HCT116 (cell line): ENCODE measurements around the gene MAP1LC3B2. TPM values are rescaled to one million over a fixed set of nuclear protein-coding genes. Genes with fewer than 3 reads are reported as not detected.

Experiments used
- ATAC-seq: fragments of 200-7000 bp; cut with Tn5 transposase; 2 replicates; pipeline ENCODE4 v1.9.1; 2020; ENCODE audit warnings: mild to moderate bottlenecking, moderate library complexity
- Bru-seq: library from RNA; stranded (reverse); fragments of 400-500 nt; gene quantifications from one replicate; lab custom pipeline; 2021; lab: Mats Ljungman, UMichigan
- BruChase-seq, 2 experiments: library from RNA; stranded (reverse); fragments of 400-500 nt; gene quantifications; one replicate each; lab custom pipeline; 2021; lab: Mats Ljungman, UMichigan
- BruUV-seq: library from RNA; stranded (reverse); fragments of 400-500 nt; replicated peaks from 2 replicates; lab custom pipeline; 2021; lab: Mats Ljungman, UMichigan
- CTCF ChIA-PET: fragments of 300-600 bp; sonication (Branson Sonifier 250); formaldehyde crosslinking; loops from one replicate; lab custom pipeline; 2021; ENCODE audit warnings: antibody characterized with exemption; lab: Charles Lee
- POLR2A ChIA-PET: fragments of 300-600, 350-600 bp; sonication (Branson Sonifier 250); formaldehyde crosslinking; loops from one replicate; lab custom pipeline; 2021; ENCODE audit warnings: antibody characterized with exemption; lab: Charles Lee
- RAD21 ChIA-PET, 2 experiments: fragments of 300-600 bp; sonication (Branson Sonifier 250); formaldehyde crosslinking; loops; one replicate each; lab custom pipeline; 2023; ENCODE audit warnings: low total read pairs in 2 of 2; ENCODE audit not compliant: uncharacterized antibody in 2 of 2, unreplicated experiment in 2 of 2, low non-redundant PET in 1 of 2; lab: Charles Lee
- DNase-seq: peaks from one replicate; pipeline ENCODE4 v3.0.0-alpha.2; 2010; ENCODE audit warnings: low read depth, low spot score
- H2AFZ ChIP-seq: fragments of 200-600 bp; shearing (Covaris generic), sonication (generic); 2 replicates; pipeline ENCODE4 v1.6.1; 2017; ENCODE audit warnings: low read depth, mixed run types, mixed read lengths, antibody characterized with exemption, low read length; ENCODE audit not compliant: poor library complexity, severe bottlenecking
- H3K27ac ChIP-seq: 2 replicates; pipeline ENCODE4 v1.5.1; 2012; ENCODE audit warnings: low read depth, low read length
- H3K27me3 ChIP-seq: fragments of 200-600 bp; sonication (generic); 2 replicates; pipeline ENCODE4 v1.6.1; 2016; ENCODE audit warnings: mixed run types, low read length, mixed read lengths; ENCODE audit not compliant: insufficient read depth
- H3K36me3 ChIP-seq, 2 experiments: fragments of 200-500 bp in 1 of 2; fragments of 200-600 bp in 1 of 2; sonication (Bioruptor generic) in 1 of 2; sonication (generic) in 1 of 2; 2 replicates each; pipeline versions ENCODE4 v1.5.1 to v1.6.1; 2014 to 2016; ENCODE audit warnings: low read length in 2 of 2, inconsistent platforms in 1 of 2, mixed read lengths in 1 of 2, mixed run types in 1 of 2; ENCODE audit not compliant: insufficient read depth in 2 of 2, control insufficient read depth in 1 of 2
- H3K4me1 ChIP-seq, 2 experiments: fragments of 200-600 bp in 1 of 2; sonication (generic) in 1 of 2; 2 replicates each; pipeline versions ENCODE4 v1.5.1 to v1.6.1; 2012 to 2017; ENCODE audit warnings: low read length in 2 of 2, inconsistent platforms in 1 of 2, mild to moderate bottlenecking in 1 of 2, mixed read lengths in 1 of 2, mixed run types in 1 of 2, moderate library complexity in 1 of 2; ENCODE audit not compliant: insufficient read depth in 2 of 2, control insufficient read depth in 1 of 2
- H3K4me2 ChIP-seq: fragments of 200-600 bp; sonication (generic); 2 replicates; pipeline ENCODE4 v1.6.1; 2017; ENCODE audit warnings: mixed run types, low read length, mixed read lengths
- H3K4me3 ChIP-seq, 2 experiments: fragments of 200-600 bp in 1 of 2; sonication (generic) in 1 of 2; replicated peaks in 1 of 2; 2 replicates each; pipeline ENCODE4 v1.5.1; 2011 to 2016; ENCODE audit warnings: low read length in 2 of 2, control low read depth in 1 of 2, low read depth in 1 of 2, mild to moderate bottlenecking in 1 of 2, mixed read lengths in 1 of 2, mixed run types in 1 of 2
- H3K79me2 ChIP-seq: fragments of 200-600 bp; sonication (generic); 2 replicates; pipeline ENCODE4 v1.6.1; 2017; ENCODE audit warnings: mild to moderate bottlenecking, mixed run types, low read length, moderate library complexity, mixed read lengths; ENCODE audit not compliant: insufficient read depth
- H3K9ac ChIP-seq: fragments of 200-600 bp; sonication (generic); 2 replicates; pipeline ENCODE4 v1.6.1; 2016; ENCODE audit warnings: low read length, mixed read lengths
- H3K9me2 ChIP-seq: fragments of 200-600 bp; sonication (generic), shearing (Covaris generic); 2 replicates; pipeline ENCODE4 v1.6.1; 2017; ENCODE audit warnings: mixed run types, mild to moderate bottlenecking, moderate library complexity; ENCODE audit not compliant: insufficient read depth
- H3K9me3 ChIP-seq, 2 experiments: fragments of 200-500 bp in 1 of 2; fragments of 200-600 bp in 1 of 2; sonication (Bioruptor generic) in 1 of 2; sonication (generic) in 1 of 2; 2 replicates each; pipeline ENCODE4 v1.6.1; 2014 to 2017; ENCODE audit warnings: low read length in 2 of 2, mixed read lengths in 2 of 2, inconsistent platforms in 1 of 2, low read depth in 1 of 2, mild to moderate bottlenecking in 1 of 2, mixed run types in 1 of 2, moderate library complexity in 1 of 2; ENCODE audit not compliant: control insufficient read depth in 1 of 2, insufficient read depth in 1 of 2
- H4K20me1 ChIP-seq: fragments of 200-600 bp; sonication (generic), shearing (Covaris generic); 2 replicates; pipeline ENCODE4 v1.6.1; 2017; ENCODE audit warnings: mixed run types, mild to moderate bottlenecking, moderate library complexity; ENCODE audit not compliant: insufficient read depth
- CBX3 ChIP-seq: IDR thresholded peaks from 2 replicates; pipeline ENCODE4 v1.6.1; 2012; ENCODE audit warnings: low read depth
- CEBPB ChIP-seq: IDR thresholded peaks from 2 replicates; pipeline ENCODE4 v1.6.1; 2012; ENCODE audit warnings: low read depth
- EGR1 ChIP-seq: IDR thresholded peaks from 2 replicates; pipeline ENCODE4 v1.6.1; 2012; ENCODE audit warnings: low read depth
- EZH2 ChIP-seq: fragments of 200-600 bp; sonication (generic); IDR thresholded peaks from 2 replicates; pipeline ENCODE4 v1.6.1; 2017; ENCODE audit warnings: antibody characterized with exemption, mixed run types
- EZH2phosphoT487 ChIP-seq: fragments of 200-600 bp; IDR thresholded peaks from 2 replicates; pipeline ENCODE4 v1.6.1; 2018; ENCODE audit warnings: antibody characterized with exemption, borderline replicate concordance
- FOSL1 ChIP-seq: IDR thresholded peaks from 2 replicates; pipeline ENCODE4 v1.6.1; 2012; ENCODE audit warnings: low read depth
- JUND ChIP-seq: IDR thresholded peaks from 2 replicates; pipeline ENCODE4 v1.6.1; 2012
- POLR2A ChIP-seq: IDR thresholded peaks from 2 replicates; pipeline ENCODE4 v1.7.0; 2011; ENCODE audit warnings: borderline replicate concordance; ENCODE audit not compliant: insufficient read depth, insufficient read length; ENCODE audit errors: extremely low read depth
- POLR2AphosphoS5 ChIP-seq: IDR thresholded peaks from 2 replicates; pipeline ENCODE4 v1.6.1; 2011; ENCODE audit warnings: mild to moderate bottlenecking, low read depth, low read length, moderate library complexity
- RAD21 ChIP-seq: IDR thresholded peaks from 2 replicates; pipeline ENCODE4 v1.6.1; 2012; ENCODE audit warnings: low read depth, mild to moderate bottlenecking
- SIN3A ChIP-seq: IDR thresholded peaks from 2 replicates; pipeline ENCODE4 v1.6.1; 2012; ENCODE audit warnings: low read depth
- SP1 ChIP-seq: IDR thresholded peaks from 2 replicates; pipeline ENCODE4 v1.6.1; 2012; ENCODE audit warnings: low read depth
- SRF ChIP-seq: IDR thresholded peaks from 2 replicates; pipeline ENCODE4 v1.6.1; 2012; ENCODE audit warnings: low read depth
- TCF7L2 ChIP-seq: IDR thresholded peaks from 2 replicates; pipeline ENCODE4 v1.7.0; 2011; ENCODE audit warnings: borderline replicate concordance, inconsistent platforms; ENCODE audit not compliant: insufficient read depth, insufficient read length; ENCODE audit errors: extremely low read depth
- YY1 ChIP-seq: IDR thresholded peaks from 2 replicates; pipeline ENCODE4 v1.6.1; 2011; ENCODE audit warnings: low read length, low read depth, moderate library complexity, mild to moderate bottlenecking; ENCODE audit not compliant: insufficient replicate concordance; ENCODE audit errors: extremely low read depth
- ZFX ChIP-seq: fragments of 450-650 bp; IDR thresholded peaks from 2 replicates; pipeline ENCODE4 v1.6.1; 2017
- ZNF274 ChIP-seq: fragments of 200-500 bp; sonication (Bioruptor generic); IDR thresholded peaks from 2 replicates; pipeline ENCODE4 v1.6.1; 2014; ENCODE audit warnings: mild to moderate bottlenecking, low read depth, low read length, inconsistent platforms
- intact Hi-C: fragments of 100-400 bp; cut with micrococcal nuclease; formaldehyde crosslinking; loops from 2 replicates; pipeline ENCODE4 v1.10.0; 2022
- long read RNA-seq: library from polyadenylated mRNA; unstranded; transcript quantifications from one replicate; pipeline ENCODE4 v2.0.0, GENCODE V29; 2021; ENCODE audit not compliant: unreplicated experiment
- polyA plus RNA-seq: library from polyadenylated mRNA; unstranded; fragments of >200 nt; gene quantifications from 2 replicates; pipeline ENCODE4 v1.2.1, GENCODE V29; 2012; ENCODE audit warnings: missing spikeins
- total RNA-seq: library from RNA; stranded (reverse); gene quantifications from one replicate; pipeline ENCODE4 v1.2.1, GENCODE V29; 2021; ENCODE audit not compliant: unreplicated experiment
- TF ChIP-seq, protein P1 (sequence below): IDR thresholded peaks from 2 replicates; pipeline ENCODE4 v1.6.1; 2012; ENCODE audit warnings: low read depth
- TF ChIP-seq, protein P2 (sequence below): IDR thresholded peaks from 2 replicates; pipeline ENCODE4 v1.6.1; 2011; ENCODE audit warnings: mild to moderate bottlenecking, low read length, moderate library complexity; ENCODE audit not compliant: insufficient replicate concordance; ENCODE audit errors: extremely low read depth
- TF ChIP-seq, protein P3 (sequence below): IDR thresholded peaks from 2 replicates; pipeline ENCODE4 v1.6.1; 2012
- TF ChIP-seq, protein P4 (sequence below): IDR thresholded peaks from 2 replicates; pipeline ENCODE4 v1.6.1; 2012

Gene MAP1LC3B2
- total RNA-seq, result 4.7 TPM
- 12.0 and 15.5 TPM in 2 replicates for polyA plus RNA-seq
- percentile 58 among the genes with signal in this experiment for Bru-seq, nascent RNA
- BruChase-seq, experiment 1, labeled RNA remaining after a 6-hour chase, result percentile 63 among the genes with signal in this experiment
- BruChase-seq, experiment 2, labeled RNA remaining after a 2-hour chase, result percentile 68 among the genes with signal in this experiment
- long read RNA-seq, result 0 reads

DNA sequence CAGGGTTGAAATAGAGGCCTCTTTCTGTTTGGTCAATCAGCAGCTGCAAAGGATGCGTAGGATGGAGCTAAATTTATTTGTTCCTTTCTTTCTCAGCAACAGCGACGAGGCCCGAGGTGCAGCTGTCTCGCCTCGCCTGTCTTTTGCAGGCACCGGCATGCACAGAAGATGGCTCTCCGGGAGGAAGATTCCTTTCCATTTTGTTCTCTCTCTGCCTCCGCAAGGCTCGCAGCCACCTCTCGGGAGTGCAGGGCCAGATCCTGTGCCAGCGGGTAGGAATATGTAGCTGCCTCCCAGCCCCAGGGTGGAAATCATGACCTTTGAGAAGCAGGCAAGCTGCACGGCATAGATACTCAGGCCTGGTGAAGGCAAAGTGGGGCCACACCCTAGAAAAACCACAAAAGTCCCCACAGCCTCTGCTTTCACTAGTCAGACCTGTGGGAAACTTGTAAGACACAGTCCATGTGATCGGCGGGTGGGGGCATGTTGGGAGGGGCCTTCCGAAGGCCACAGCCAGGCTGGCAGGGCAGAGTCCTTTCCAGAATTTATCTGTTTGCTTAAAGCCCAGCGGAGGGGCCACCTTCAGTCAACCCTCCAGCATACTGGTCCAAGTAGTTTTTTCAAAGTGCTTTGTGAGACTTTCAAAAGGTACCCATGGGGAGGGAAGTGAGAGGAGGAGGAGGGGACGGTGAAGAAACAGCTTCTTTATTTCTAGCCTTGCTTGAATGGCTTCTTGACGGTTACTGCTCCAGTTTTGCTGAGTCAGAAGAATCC lies at the start of gene MAP1LC3B2:
TSS of gene MAP1LC3B2 (plus strand) at position 220 of the 774 bp plus-strand sequence. CDS start 16,562 bp downstream, outside the sequence.
- H3K9me3 ChIP-seq, result peaks cover 7 to 10% of the 10 kb centered on the region in 2 experiments; a peak in 2 of 4 replicates
- ATAC-seq (peak; percentile 88), DNase-seq (peak; percentile 36)
- ChIA-PET POLR2A (interaction anchor here (1.0 kb wide), 1 partner anchor 53 kb away, joined by 4 read pairs; no protein-coding TSS in a partner anchor), CTCF (no interaction called here), RAD21 (no interaction called here)
- BruUV-seq, result no TSS peak
- peak within 1 kb of the TSS in 1 of 2 experiments; percentile 17; a peak in 2 of 4 replicates for H3K4me3 ChIP-seq
- no peaks in the 10 kb centered on the region for H3K36me3 ChIP-seq
- H3K27me3 ChIP-seq, result no peaks in the 10 kb centered on the region
- H2AFZ ChIP-seq, result peak within 1 kb of the TSS; percentile 32
- intact Hi-C loops, result no loop called here
- H3K4me1 ChIP-seq, result peaks cover 20 to 31% of the 10 kb centered on the region in 2 experiments
- H3K27ac ChIP-seq, result peak within 1 kb of the TSS; percentile 50
- peak within 1 kb of the TSS; percentile 52 for H3K9ac ChIP-seq
- no peaks in the 10 kb centered on the region for H3K9me2 ChIP-seq
- no peaks in the 10 kb centered on the region for H3K79me2 ChIP-seq
- peak within 1 kb of the TSS; percentile 71 for H3K4me2 ChIP-seq
- no peaks in the 10 kb centered on the region for H4K20me1 ChIP-seq
- no peak for TF ChIP-seq POLR2AphosphoS5
- TF ChIP-seq JUND, result no peak
- TF ChIP-seq SIN3A, result no peak
- TF ChIP-seq, protein P1, sequence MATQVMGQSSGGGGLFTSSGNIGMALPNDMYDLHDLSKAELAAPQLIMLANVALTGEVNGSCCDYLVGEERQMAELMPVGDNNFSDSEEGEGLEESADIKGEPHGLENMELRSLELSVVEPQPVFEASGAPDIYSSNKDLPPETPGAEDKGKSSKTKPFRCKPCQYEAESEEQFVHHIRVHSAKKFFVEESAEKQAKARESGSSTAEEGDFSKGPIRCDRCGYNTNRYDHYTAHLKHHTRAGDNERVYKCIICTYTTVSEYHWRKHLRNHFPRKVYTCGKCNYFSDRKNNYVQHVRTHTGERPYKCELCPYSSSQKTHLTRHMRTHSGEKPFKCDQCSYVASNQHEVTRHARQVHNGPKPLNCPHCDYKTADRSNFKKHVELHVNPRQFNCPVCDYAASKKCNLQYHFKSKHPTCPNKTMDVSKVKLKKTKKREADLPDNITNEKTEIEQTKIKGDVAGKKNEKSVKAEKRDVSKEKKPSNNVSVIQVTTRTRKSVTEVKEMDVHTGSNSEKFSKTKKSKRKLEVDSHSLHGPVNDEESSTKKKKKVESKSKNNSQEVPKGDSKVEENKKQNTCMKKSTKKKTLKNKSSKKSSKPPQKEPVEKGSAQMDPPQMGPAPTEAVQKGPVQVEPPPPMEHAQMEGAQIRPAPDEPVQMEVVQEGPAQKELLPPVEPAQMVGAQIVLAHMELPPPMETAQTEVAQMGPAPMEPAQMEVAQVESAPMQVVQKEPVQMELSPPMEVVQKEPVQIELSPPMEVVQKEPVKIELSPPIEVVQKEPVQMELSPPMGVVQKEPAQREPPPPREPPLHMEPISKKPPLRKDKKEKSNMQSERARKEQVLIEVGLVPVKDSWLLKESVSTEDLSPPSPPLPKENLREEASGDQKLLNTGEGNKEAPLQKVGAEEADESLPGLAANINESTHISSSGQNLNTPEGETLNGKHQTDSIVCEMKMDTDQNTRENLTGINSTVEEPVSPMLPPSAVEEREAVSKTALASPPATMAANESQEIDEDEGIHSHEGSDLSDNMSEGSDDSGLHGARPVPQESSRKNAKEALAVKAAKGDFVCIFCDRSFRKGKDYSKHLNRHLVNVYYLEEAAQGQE, result no peak
- TF ChIP-seq, protein P2, sequence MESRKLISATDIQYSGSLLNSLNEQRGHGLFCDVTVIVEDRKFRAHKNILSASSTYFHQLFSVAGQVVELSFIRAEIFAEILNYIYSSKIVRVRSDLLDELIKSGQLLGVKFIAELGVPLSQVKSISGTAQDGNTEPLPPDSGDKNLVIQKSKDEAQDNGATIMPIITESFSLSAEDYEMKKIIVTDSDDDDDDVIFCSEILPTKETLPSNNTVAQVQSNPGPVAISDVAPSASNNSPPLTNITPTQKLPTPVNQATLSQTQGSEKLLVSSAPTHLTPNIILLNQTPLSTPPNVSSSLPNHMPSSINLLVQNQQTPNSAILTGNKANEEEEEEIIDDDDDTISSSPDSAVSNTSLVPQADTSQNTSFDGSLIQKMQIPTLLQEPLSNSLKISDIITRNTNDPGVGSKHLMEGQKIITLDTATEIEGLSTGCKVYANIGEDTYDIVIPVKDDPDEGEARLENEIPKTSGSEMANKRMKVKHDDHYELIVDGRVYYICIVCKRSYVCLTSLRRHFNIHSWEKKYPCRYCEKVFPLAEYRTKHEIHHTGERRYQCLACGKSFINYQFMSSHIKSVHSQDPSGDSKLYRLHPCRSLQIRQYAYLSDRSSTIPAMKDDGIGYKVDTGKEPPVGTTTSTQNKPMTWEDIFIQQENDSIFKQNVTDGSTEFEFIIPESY, result no peak
- TF ChIP-seq TCF7L2, result peak; percentile 17
- TF ChIP-seq EZH2phosphoT487, result no peak
- TF ChIP-seq, protein P3, sequence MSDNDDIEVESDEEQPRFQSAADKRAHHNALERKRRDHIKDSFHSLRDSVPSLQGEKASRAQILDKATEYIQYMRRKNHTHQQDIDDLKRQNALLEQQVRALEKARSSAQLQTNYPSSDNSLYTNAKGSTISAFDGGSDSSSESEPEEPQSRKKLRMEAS, result peak; percentile 39; the same call in 1 of the 2 replicates
- TF ChIP-seq EGR1, result no peak
- TF ChIP-seq SP1, result peak; percentile 43
- no peak for TF ChIP-seq FOSL1
- TF ChIP-seq POLR2A, result no peak
- no peak for TF ChIP-seq EZH2
- no peak for TF ChIP-seq SRF
- TF ChIP-seq ZFX, result no peak
- TF ChIP-seq, protein P4, sequence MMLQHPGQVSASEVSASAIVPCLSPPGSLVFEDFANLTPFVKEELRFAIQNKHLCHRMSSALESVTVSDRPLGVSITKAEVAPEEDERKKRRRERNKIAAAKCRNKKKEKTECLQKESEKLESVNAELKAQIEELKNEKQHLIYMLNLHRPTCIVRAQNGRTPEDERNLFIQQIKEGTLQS, result no peak
- TF ChIP-seq CEBPB, result no peak
- TF ChIP-seq RAD21, result no peak
- TF ChIP-seq CBX3, result 0 out of 2 replicates have a peak, but pooled peaks have one; percentile 52
- TF ChIP-seq ZNF274, result no peak
- no peak for TF ChIP-seq YY1
